ENCODE measurements around the gene SLC6A14. TPM values are rescaled to one million over a fixed set of nuclear protein-coding genes. Genes with fewer than 3 reads are reported as not detected.

Gene SLC6A14
- total RNA-seq, 4 donors from 2014 or later = 1.4 to 34.8 (median 8.9) TPM; not detected in 1

GRCh38 chrX:116462822-116463221 is 26.4 kb downstream of the SLC6A14 start, which contains the start of gene CT83:
Gene CT83, minus strand, starts transcription at chrX:116462976. Its CDS starts 120 bp downstream, at chrX:116462856.
- H3K4me3 ChIP-seq = no peak within 1 kb of the TSS
- TF ChIP-seq POLR2A (IDR thresholded peaks at IDR 0.05) (no peak), CTCF (IDR thresholded peaks at IDR 0.05) (no peak)
- H3K27ac ChIP-seq = no peak within 1 kb of the TSS
- H3K27me3 ChIP-seq = no peaks in the 10 kb centered on the region
- no peaks in the 10 kb centered on the region for H3K9me3 ChIP-seq
- WGBS, 2 donors = 74 to 94% methylated on average over 5 to 9 of the region's 18 CpGs
- H3K36me3 ChIP-seq = no peaks in the 10 kb centered on the region
- DNase-seq = no peak
- H3K4me1 ChIP-seq = no peaks in the 10 kb centered on the region
- intact Hi-C loops (cut with DNase I) = no loop called here

DNA sequence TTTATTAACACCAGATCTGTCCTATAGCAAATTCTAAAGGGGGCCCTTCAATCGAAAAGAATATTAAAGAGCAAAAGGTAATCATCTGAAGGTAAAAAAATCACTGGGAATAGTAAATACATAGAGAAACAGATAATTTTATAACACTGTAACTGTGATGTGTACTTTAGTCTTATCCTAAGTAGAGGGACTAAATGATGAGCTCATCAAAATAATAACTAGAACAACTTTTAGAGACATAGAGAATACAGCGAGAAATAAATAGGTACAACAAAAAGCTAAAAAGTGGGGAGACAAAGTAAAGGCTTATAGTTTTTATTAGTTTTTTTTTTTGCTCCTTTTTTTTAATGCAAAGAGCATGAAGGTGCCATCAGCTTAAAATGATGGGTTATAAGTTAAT is 43.7 kb downstream of the SLC6A14 start:
- TF ChIP-seq CTCF (IDR thresholded peaks at IDR 0.05) (no peak), POLR2A (IDR thresholded peaks at IDR 0.05) (no peak)
- no peaks in the 10 kb centered on the region for H3K27me3 ChIP-seq
- H3K36me3 ChIP-seq = no peaks in the 10 kb centered on the region
- no peak for DNase-seq
- no peaks in the 10 kb centered on the region for H3K4me1 ChIP-seq
- no peak overlapping the region for H3K4me3 ChIP-seq
- H3K27ac ChIP-seq = no peak overlapping the region
- intact Hi-C loops (cut with DNase I) = no loop called here
- 73 to 77% methylated on average over 2 of the region's 2 CpGs for WGBS, 2 donors
- no peaks in the 10 kb centered on the region for H3K9me3 ChIP-seq

- Histone ChIP-seq H3K36me3 (no peaks in the 10 kb centered on the region), H3K4me3 (no peak overlapping the region), H3K4me1 (no peaks in the 10 kb centered on the region), H3K27me3 (no peaks in the 10 kb centered on the region), H3K9me3 (no peaks in the 10 kb centered on the region), H3K27ac (no peak overlapping the region)
- intact Hi-C loops (cut with DNase I) = no loop called here
- no peak for DNase-seq
- TF ChIP-seq POLR2A (IDR thresholded peaks at IDR 0.05) (no peak), CTCF (IDR thresholded peaks at IDR 0.05) (peak in 2 of 6 experiments; percentile 22 to 45)
Measured at GRCh38 chrX:116490104-116490503, 53.7 kb downstream of the SLC6A14 start.

- no peak overlapping the region for H3K4me3 ChIP-seq
- H3K27ac ChIP-seq = no peak overlapping the region
- TF ChIP-seq POLR2A (IDR thresholded peaks at IDR 0.05) (no peak), CTCF (IDR thresholded peaks at IDR 0.05) (no peak)
- no peak for DNase-seq
- no peaks in the 10 kb centered on the region for H3K9me3 ChIP-seq
- H3K4me1 ChIP-seq = no peaks in the 10 kb centered on the region
- no peaks in the 10 kb centered on the region for H3K27me3 ChIP-seq
- intact Hi-C loops (cut with DNase I) = no loop called here
- H3K36me3 ChIP-seq = no peaks in the 10 kb centered on the region
- WGBS, 2 donors = 54 to 75% methylated on average over 2 of the region's 2 CpGs
Measured at GRCh38 chrX:116493271-116493670, 56.9 kb downstream of the SLC6A14 start.

- TF ChIP-seq POLR2A (IDR thresholded peaks at IDR 0.05) (no peak), CTCF (IDR thresholded peaks at IDR 0.05) (peak in 1 of 6 experiments; percentile 24)
- peaks cover 0 to 4% (median 0%) of the 10 kb centered on the region in 4 donors for H3K27me3 ChIP-seq
- DNase-seq = no peak
Measured at GRCh38 chrX:116499780-116500179, 63.4 kb downstream of the SLC6A14 start.

More at GRCh38 chrX:116499780-116500179, 63.4 kb downstream of the SLC6A14 start:
- no peak overlapping the region for H3K4me3 ChIP-seq
- no peaks in the 10 kb centered on the region for H3K36me3 ChIP-seq
- peaks cover 0 to 5% (median 0%) of the 10 kb centered on the region in 3 donors for H3K4me1 ChIP-seq
- H3K27ac ChIP-seq = no peak overlapping the region
- H3K9me3 ChIP-seq = no peaks in the 10 kb centered on the region
- intact Hi-C loops (cut with DNase I) = no loop called here

Small RNA genes lying within 50 kb of the gene (small RNA-seq; reads per million reads assigned to genes)
- gene RNU6-154P = 0 reads per million in 4 donors

Other genes with a start within 250 kb of the SLC6A14 start
- gene CT83, start 26.4 kb downstream of the SLC6A14 start, total RNA-seq = not detected